Measurements from ENCODE around the gene CBY2. TPM values are rescaled to one million over a fixed set of nuclear protein-coding genes. Genes with fewer than 3 reads are reported as not detected.

The CBY2 gene
- total and polyA plus RNA-seq, 8 donors: not detected

DNA sequence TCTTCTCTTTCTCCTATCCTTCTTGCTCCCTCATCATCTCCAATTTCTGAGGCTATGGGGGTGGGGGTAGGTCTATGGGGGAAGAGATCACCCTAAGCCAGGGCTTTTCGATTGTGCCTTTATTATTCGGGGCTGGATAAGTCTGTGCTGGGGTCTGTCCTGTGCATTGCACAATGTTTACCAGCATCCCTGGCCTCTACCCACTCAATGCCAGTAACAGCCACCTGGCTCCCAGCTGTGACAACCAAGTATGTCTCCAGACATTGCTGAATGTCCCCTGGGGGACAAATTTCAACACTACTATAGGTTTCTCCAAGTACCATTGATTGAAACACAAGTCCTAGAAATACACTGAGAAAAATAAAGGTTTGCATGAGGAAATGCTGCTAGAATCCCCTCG lies 13.2 kb downstream of the CBY2 start:
- no peaks in the 10 kb centered on the region for H3K4me1 ChIP-seq
- peaks cover 0 to 8% (median 6%) of the 10 kb centered on the region in 4 donors for H3K9me3 ChIP-seq
- H3K36me3 ChIP-seq: no peaks in the 10 kb centered on the region
- no peak overlapping the region for H3K4me3 ChIP-seq
- TF ChIP-seq POLR2A (IDR thresholded peaks at IDR 0.05): no peak
- TF ChIP-seq EP300 (IDR thresholded peaks at IDR 0.05): no peak
- TF ChIP-seq POLR2AphosphoS5 (IDR thresholded peaks at IDR 0.05): no peak
- TF ChIP-seq, protein P1, sequence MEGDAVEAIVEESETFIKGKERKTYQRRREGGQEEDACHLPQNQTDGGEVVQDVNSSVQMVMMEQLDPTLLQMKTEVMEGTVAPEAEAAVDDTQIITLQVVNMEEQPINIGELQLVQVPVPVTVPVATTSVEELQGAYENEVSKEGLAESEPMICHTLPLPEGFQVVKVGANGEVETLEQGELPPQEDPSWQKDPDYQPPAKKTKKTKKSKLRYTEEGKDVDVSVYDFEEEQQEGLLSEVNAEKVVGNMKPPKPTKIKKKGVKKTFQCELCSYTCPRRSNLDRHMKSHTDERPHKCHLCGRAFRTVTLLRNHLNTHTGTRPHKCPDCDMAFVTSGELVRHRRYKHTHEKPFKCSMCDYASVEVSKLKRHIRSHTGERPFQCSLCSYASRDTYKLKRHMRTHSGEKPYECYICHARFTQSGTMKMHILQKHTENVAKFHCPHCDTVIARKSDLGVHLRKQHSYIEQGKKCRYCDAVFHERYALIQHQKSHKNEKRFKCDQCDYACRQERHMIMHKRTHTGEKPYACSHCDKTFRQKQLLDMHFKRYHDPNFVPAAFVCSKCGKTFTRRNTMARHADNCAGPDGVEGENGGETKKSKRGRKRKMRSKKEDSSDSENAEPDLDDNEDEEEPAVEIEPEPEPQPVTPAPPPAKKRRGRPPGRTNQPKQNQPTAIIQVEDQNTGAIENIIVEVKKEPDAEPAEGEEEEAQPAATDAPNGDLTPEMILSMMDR (IDR thresholded peaks at IDR 0.05): no peak
- no peak for DNase-seq
- intact Hi-C loops (cut with DNase I; ENCODE audit: low total_unique reads): no loop called here
- 73 to 90% (median 86%) methylated on average over 3 of the region's 3 CpGs for WGBS, 5 donors
- no peak overlapping the region for H3K27ac ChIP-seq
- H3K27me3 ChIP-seq: no peaks in the 10 kb centered on the region

DNA sequence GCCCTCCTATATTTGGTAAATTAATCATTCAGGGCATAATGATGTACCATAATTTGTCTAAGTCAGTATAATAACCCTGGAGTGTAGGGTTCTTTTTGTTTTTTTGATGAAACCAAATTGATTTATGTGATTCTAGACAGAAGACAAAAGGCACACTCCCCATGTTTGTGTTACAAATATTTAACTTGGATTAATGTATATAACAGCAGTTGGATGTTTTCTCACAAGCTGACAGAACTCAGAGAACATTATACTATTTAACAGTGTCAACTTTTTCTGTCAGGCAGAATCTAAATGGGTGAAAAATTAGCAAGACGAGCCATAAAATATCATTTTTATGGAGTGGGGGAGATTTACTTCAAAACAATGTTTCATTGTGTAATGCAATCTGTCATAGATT lies 15.2 kb downstream of the CBY2 start:
- Histone ChIP-seq H3K27me3 (no peaks in the 10 kb centered on the region), H3K4me3 (no peak overlapping the region), H3K27ac (no peak overlapping the region), H3K4me1 (no peaks in the 10 kb centered on the region), H3K9me3 (peaks cover 0 to 8% (median 6%) of the 10 kb centered on the region in 4 donors), H3K36me3 (no peaks in the 10 kb centered on the region)
- TF ChIP-seq EP300 (IDR thresholded peaks at IDR 0.05) (no peak), POLR2A (IDR thresholded peaks at IDR 0.05) (no peak), POLR2AphosphoS5 (IDR thresholded peaks at IDR 0.05) (no peak)
- TF ChIP-seq, protein P1 (IDR thresholded peaks at IDR 0.05): no peak
- WGBS, 5 donors: 25 to 53% (median 33%) methylated on average over 1 of the region's 1 CpG
- peak in 1 of 2 donors; percentile 6 for DNase-seq
- intact Hi-C loops (cut with DNase I; ENCODE audit: low total_unique reads): no loop called here

DNA sequence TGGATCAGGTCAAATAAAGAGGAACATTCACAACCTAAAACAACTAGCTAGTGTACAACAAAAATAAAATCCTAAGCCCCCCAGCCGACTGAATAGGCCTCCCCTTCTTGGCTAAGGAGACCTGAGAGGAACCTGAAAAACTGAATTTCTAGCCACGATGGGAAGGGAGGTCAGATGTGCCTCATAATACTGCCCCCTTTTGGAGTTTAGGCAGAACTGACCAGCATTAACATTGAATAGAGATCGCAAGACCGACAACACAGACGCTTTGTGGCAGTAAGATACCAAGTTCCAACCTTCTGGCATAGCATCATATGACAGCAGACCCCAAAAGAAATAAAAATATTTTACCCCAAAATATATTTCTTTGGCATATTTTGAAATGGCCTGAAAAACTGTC lies 15.9 kb downstream of the CBY2 start:
- Histone ChIP-seq H3K27ac (no peak overlapping the region), H3K9me3 (peaks cover 0 to 6% (median 2%) of the 10 kb centered on the region in 4 donors), H3K4me1 (no peaks in the 10 kb centered on the region), H3K27me3 (no peaks in the 10 kb centered on the region), H3K4me3 (no peak overlapping the region), H3K36me3 (no peaks in the 10 kb centered on the region)
- DNase-seq: peak in 1 of 2 donors; percentile 28
- intact Hi-C loops (cut with DNase I; ENCODE audit: low total_unique reads): no loop called here
- TF ChIP-seq, protein P1 (IDR thresholded peaks at IDR 0.05): peak in 1 of 7 experiments; percentile 26
- TF ChIP-seq POLR2A (IDR thresholded peaks at IDR 0.05): no peak
- WGBS, 5 donors: 56 to 67% (median 62%) methylated on average over 5 of the region's 5 CpGs

DNA sequence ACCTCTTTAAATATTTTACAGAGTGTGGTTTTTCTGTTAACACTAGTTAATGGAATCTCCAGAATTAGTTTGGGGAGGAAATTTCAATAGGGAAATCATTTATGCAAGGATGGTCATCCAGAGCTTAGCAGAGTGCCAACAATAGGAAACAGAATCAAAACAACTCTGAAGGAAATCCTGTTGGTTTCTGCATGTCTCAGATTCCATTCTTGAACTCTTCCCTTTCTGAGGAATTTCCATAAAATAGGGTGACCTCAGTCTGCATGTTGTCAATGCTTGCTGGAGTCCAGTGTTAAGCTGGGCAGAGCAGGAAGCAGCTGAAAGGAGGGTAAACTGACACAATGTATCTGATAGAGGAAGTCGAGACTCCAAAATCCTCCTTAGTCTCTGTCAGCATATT lies 16.9 kb downstream of the CBY2 start:
- Histone ChIP-seq H3K9me3 (no peaks in the 10 kb centered on the region), H3K27ac (no peak overlapping the region), H3K36me3 (no peaks in the 10 kb centered on the region), H3K4me1 (no peaks in the 10 kb centered on the region), H3K4me3 (no peak overlapping the region), H3K27me3 (no peaks in the 10 kb centered on the region)
- 33 to 68% (median 56%) methylated on average over 1 of the region's 1 CpG for WGBS, 5 donors
- no peak for TF ChIP-seq EP300 (IDR thresholded peaks at IDR 0.05)
- no peak for TF ChIP-seq POLR2AphosphoS5 (IDR thresholded peaks at IDR 0.05)
- DNase-seq: no peak
- intact Hi-C loops (cut with DNase I; ENCODE audit: low total_unique reads): no loop called here

DNA sequence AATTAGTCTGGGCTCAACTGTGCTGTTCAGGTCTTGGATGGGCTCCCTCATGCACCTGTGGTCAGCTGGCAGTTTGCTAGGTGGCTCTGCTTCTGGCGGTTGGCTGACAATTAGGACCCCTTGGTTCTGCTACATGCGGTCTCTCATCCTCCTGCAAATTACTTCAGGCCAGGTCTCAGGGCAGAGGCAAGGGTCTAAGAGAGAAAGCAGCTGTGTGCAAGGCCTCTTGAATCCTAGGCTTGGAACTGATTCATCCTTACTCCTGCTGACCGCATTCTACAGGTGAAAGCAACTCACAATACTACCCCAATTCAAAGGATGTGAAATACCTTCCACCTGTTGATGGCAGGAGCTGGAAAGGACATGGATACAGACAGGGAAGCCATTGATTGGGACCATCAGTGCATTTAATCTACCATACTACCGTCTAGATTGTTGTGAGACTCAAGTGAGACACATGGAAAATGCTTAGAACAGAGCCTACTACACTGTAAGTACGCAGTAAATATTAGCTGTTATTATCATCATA lies 19.1 kb downstream of the CBY2 start:
- 69 to 84% (median 73%) methylated on average over 5 of the region's 5 CpGs for WGBS, 5 donors
- no peak for DNase-seq
- intact Hi-C loops (cut with DNase I; ENCODE audit: low total_unique reads): no loop called here
- Histone ChIP-seq H3K27me3 (no peaks in the 10 kb centered on the region), H3K27ac (no peak overlapping the region), H3K9me3 (no peaks in the 10 kb centered on the region), H3K36me3 (no peaks in the 10 kb centered on the region), H3K4me1 (no peaks in the 10 kb centered on the region), H3K4me3 (no peak overlapping the region)
- TF ChIP-seq, protein P1 (IDR thresholded peaks at IDR 0.05): no peak
- TF ChIP-seq POLR2A (IDR thresholded peaks at IDR 0.05) (no peak), POLR2AphosphoS5 (IDR thresholded peaks at IDR 0.05) (no peak), EP300 (IDR thresholded peaks at IDR 0.05) (no peak)

Data from stomach (tissue), 9 donors.